Astrocyte (in vitro differentiated cells and primary cell): ENCODE results near the gene RNF212.

Experiments
- CTCF ChIP-seq: IDR thresholded peaks from 2 replicates; pipeline ENCODE4 v1.5.1; 2011; ENCODE audit warnings: low read depth, mild to moderate bottlenecking, inconsistent platforms, low read length, moderate library complexity; ENCODE audit not compliant: insufficient read depth
- EZH2 ChIP-seq: IDR thresholded peaks from 2 replicates; pipeline ENCODE4 v1.6.1; 2012; ENCODE audit warnings: mild to moderate bottlenecking, low read length, inconsistent platforms; ENCODE audit not compliant: insufficient read depth

- TF ChIP-seq CTCF = no peak
- no peak for TF ChIP-seq EZH2
These were observed 77.9 kb downstream of the RNF212 start for GRCh38 chr4:1035510-1035909.
